GM23338 (cell line): ENCODE data around the gene NOSIP. TPM values are rescaled to one million over a fixed set of nuclear protein-coding genes. Genes with fewer than 3 reads are reported as not detected.

ENCODE experiments used
- ATAC-seq: fragments of 200-7000 bp; cut with Tn5 transposase; 3 replicates; pipeline ENCODE4 v1.9.1; 2020
- DNase-seq: peaks from one replicate; pipeline ENCODE4 v3.0.0-alpha.2; 2015; ENCODE audit warnings: low spot score
- H2AFZ ChIP-seq: fragments of 200-600 bp; sonication (generic); 2 replicates; pipeline ENCODE4 v1.8.0; 2016; ENCODE audit warnings: antibody characterized with exemption, mild to moderate bottlenecking, moderate library complexity
- H3F3A ChIP-seq: fragments of 200-600 bp; sonication (generic); replicated peaks from 2 replicates; pipeline ENCODE4 v1.8.0; 2017; ENCODE audit warnings: antibody characterized with exemption, mixed run types, low read depth
- H3K27ac ChIP-seq: fragments of 200-600 bp; sonication (generic); 2 replicates; pipeline ENCODE4 v1.6.1; 2016; ENCODE audit warnings: low read depth
- H3K27me3 ChIP-seq: fragments of 200-600 bp; sonication (generic); 2 replicates; pipeline ENCODE4 v1.8.0; 2016; ENCODE audit warnings: mild to moderate bottlenecking, mixed run types, moderate library complexity; ENCODE audit not compliant: insufficient read depth
- H3K36me3 ChIP-seq: fragments of 200-600 bp; sonication (generic); 2 replicates; pipeline ENCODE4 v1.8.0; 2016; ENCODE audit warnings: mild to moderate bottlenecking; ENCODE audit not compliant: insufficient read depth
- H3K4me1 ChIP-seq: fragments of 200-600 bp; sonication (generic); 2 replicates; pipeline ENCODE4 v1.8.0; 2016; ENCODE audit warnings: mild to moderate bottlenecking, moderate library complexity; ENCODE audit not compliant: insufficient read depth
- H3K4me2 ChIP-seq: fragments of 200-600 bp; sonication (generic); 2 replicates; pipeline ENCODE4 v1.7.1; 2017; ENCODE audit warnings: mixed run types
- H3K4me3 ChIP-seq: fragments of 200-600 bp; sonication (generic); 2 replicates; pipeline ENCODE4 v1.6.1; 2016; ENCODE audit warnings: mixed run types
- H3K79me2 ChIP-seq: fragments of 200-600 bp; sonication (generic); replicated peaks from 2 replicates; pipeline ENCODE4 v1.8.0; 2017; ENCODE audit warnings: mild to moderate bottlenecking; ENCODE audit not compliant: insufficient read depth
- H3K9me2 ChIP-seq: fragments of 200-600 bp; sonication (generic); 2 replicates; pipeline ENCODE4 v1.8.0; 2017; ENCODE audit not compliant: insufficient read depth
- H4K20me1 ChIP-seq: fragments of 200-600 bp; sonication (generic); replicated peaks from 2 replicates; pipeline ENCODE4 v1.8.0; 2017; ENCODE audit warnings: mild to moderate bottlenecking; ENCODE audit not compliant: insufficient read depth
- H3K27ac Mint-ChIP-seq: 2 replicates; pipeline ENCODE4 v1.8.0; 2020; ENCODE audit warnings: inconsistent platforms, mild to moderate bottlenecking, moderate library complexity, mixed read lengths
- H3K27me3 Mint-ChIP-seq: 3 replicates; pipeline ENCODE4 v1.8.0; 2022; ENCODE audit warnings: low read depth, mild to moderate bottlenecking, moderate library complexity, mixed read lengths, inconsistent platforms; ENCODE audit not compliant: insufficient read depth, poor library complexity
- H3K36me3 Mint-ChIP-seq: 3 replicates; pipeline ENCODE4 v1.8.0; 2021; ENCODE audit warnings: low read depth, mild to moderate bottlenecking, inconsistent platforms, moderate library complexity, mixed read lengths
- H3K4me1 Mint-ChIP-seq: 3 replicates; pipeline ENCODE4 v1.8.0; 2020; ENCODE audit warnings: mild to moderate bottlenecking, inconsistent platforms, mixed read lengths
- H3K4me3 Mint-ChIP-seq: 3 replicates; pipeline ENCODE4 v1.8.0; 2021; ENCODE audit warnings: moderate library complexity, mild to moderate bottlenecking, inconsistent platforms, mixed read lengths
- H3K9me3 Mint-ChIP-seq: 3 replicates; pipeline ENCODE4 v1.8.0; 2020; ENCODE audit warnings: moderate library complexity, mild to moderate bottlenecking, inconsistent platforms, mixed read lengths
- CREB1 ChIP-seq: fragments of 250-450 bp; sonication (Bioruptor Pico); IDR thresholded peaks from 2 replicates; pipeline ENCODE4 v1.5.0; 2020; ENCODE audit warnings: low read depth, mild to moderate bottlenecking, moderate library complexity
- EZH2phosphoT487 ChIP-seq: fragments of 200-600 bp; sonication (generic); IDR thresholded peaks from one replicate; pipeline ENCODE4 v1.8.1; 2018; ENCODE audit warnings: antibody characterized with exemption; ENCODE audit not compliant: unreplicated experiment
- NANOG ChIP-seq: IDR thresholded peaks from 2 replicates; pipeline ENCODE4 v1.6.1; 2016; ENCODE audit warnings: antibody characterized with exemption, borderline replicate concordance
- ZNF331 ChIP-seq: fragments of 250-450 bp; sonication (Bioruptor Pico); IDR thresholded peaks from 2 replicates; pipeline ENCODE4 v1.5.0; 2020; ENCODE audit warnings: low read depth, mild to moderate bottlenecking, moderate library complexity
- polyA plus RNA-seq: library from polyadenylated mRNA; unstranded; fragments of >200 nt; fragmentation: Nextera tagmentation; extraction: Ambion mirVana; gene quantifications from 2 replicates; pipeline ENCODE4 v1.2.1, GENCODE V29; 2016
- total RNA-seq: library from RNA; depleted of rRNA; stranded (reverse); fragments of >200 nt; shearing (Covaris generic); gene quantifications from 2 replicates; pipeline ENCODE4 v1.2.3, GENCODE V29; 2014
- TF ChIP-seq, protein P1 (sequence below): fragments of 250-450 bp; sonication (Bioruptor Pico); IDR thresholded peaks from 2 replicates; pipeline ENCODE4 v1.5.0; 2020; ENCODE audit warnings: mild to moderate bottlenecking, moderate library complexity
- TF ChIP-seq, protein P2 (sequence below), 2 experiments: fragments of 200-600 bp in 1 of 2; sonication (generic) in 1 of 2; conservative IDR thresholded peaks; 2 replicates each; pipeline versions ENCODE4 v1.5.1 to v1.6.1; 2016 to 2017; ENCODE audit warnings: antibody characterized with exemption in 2 of 2, low read depth in 2 of 2, mild to moderate bottlenecking in 2 of 2, moderate library complexity in 1 of 2
- TF ChIP-seq, protein P3 (sequence below): IDR thresholded peaks from one replicate; pipeline ENCODE4 v1.6.1; 2018; ENCODE audit warnings: antibody characterized with exemption; ENCODE audit not compliant: unreplicated experiment

The NOSIP gene
- total and polyA plus RNA-seq, 2 experiments from 2014 or later = 88.5 to 143 TPM

DNA sequence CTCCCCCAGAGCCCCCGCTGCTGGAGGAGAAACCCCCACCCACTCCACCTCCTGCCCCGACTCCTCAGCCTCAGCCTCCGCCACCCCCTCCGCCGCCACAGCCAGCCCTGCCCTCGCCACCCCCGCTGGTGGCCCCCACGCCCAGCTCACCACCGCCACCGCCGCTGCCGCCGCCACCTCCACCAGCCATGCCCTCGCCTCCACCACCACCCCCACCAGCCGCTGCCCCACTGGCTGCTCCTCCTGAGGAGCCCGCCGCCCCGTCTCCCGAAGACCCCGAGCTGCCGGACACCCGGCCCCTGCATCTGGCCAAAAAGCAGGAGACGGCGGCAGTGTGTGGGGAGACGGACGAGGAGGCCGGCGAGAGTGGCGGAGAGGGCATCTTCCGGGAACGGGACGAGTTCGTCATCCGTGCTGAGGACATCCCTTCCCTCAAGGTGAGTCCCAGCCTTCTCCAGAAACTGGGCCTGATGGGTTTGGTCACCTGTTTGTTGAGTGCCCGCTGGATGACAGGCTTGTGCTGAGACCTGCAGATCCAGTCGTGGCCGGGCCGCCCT lies 21.2 kb upstream of the NOSIP start:
- ATAC-seq = no peak
- Histone ChIP-seq H3K27me3 (no peaks in the 10 kb centered on the region), H4K20me1 (peaks cover 36% of the 10 kb centered on the region), H2AFZ (no peak overlapping the region), H3F3A (peaks cover 33% of the 10 kb centered on the region), H3K79me2 (peaks cover 86% of the 10 kb centered on the region), H3K4me1 (no peaks in the 10 kb centered on the region), H3K9me2 (no peaks in the 10 kb centered on the region), H3K4me3 (no peak overlapping the region), H3K27ac (no peak overlapping the region), H3K36me3 (peaks cover 33% of the 10 kb centered on the region), H3K4me2 (no peak overlapping the region)
- TF ChIP-seq CREB1 (CRISPR knock-in tag) (no peak), EZH2phosphoT487 (no peak), NANOG (no peak), ZNF331 (CRISPR knock-in tag) (no peak)
- TF ChIP-seq, protein P1, sequence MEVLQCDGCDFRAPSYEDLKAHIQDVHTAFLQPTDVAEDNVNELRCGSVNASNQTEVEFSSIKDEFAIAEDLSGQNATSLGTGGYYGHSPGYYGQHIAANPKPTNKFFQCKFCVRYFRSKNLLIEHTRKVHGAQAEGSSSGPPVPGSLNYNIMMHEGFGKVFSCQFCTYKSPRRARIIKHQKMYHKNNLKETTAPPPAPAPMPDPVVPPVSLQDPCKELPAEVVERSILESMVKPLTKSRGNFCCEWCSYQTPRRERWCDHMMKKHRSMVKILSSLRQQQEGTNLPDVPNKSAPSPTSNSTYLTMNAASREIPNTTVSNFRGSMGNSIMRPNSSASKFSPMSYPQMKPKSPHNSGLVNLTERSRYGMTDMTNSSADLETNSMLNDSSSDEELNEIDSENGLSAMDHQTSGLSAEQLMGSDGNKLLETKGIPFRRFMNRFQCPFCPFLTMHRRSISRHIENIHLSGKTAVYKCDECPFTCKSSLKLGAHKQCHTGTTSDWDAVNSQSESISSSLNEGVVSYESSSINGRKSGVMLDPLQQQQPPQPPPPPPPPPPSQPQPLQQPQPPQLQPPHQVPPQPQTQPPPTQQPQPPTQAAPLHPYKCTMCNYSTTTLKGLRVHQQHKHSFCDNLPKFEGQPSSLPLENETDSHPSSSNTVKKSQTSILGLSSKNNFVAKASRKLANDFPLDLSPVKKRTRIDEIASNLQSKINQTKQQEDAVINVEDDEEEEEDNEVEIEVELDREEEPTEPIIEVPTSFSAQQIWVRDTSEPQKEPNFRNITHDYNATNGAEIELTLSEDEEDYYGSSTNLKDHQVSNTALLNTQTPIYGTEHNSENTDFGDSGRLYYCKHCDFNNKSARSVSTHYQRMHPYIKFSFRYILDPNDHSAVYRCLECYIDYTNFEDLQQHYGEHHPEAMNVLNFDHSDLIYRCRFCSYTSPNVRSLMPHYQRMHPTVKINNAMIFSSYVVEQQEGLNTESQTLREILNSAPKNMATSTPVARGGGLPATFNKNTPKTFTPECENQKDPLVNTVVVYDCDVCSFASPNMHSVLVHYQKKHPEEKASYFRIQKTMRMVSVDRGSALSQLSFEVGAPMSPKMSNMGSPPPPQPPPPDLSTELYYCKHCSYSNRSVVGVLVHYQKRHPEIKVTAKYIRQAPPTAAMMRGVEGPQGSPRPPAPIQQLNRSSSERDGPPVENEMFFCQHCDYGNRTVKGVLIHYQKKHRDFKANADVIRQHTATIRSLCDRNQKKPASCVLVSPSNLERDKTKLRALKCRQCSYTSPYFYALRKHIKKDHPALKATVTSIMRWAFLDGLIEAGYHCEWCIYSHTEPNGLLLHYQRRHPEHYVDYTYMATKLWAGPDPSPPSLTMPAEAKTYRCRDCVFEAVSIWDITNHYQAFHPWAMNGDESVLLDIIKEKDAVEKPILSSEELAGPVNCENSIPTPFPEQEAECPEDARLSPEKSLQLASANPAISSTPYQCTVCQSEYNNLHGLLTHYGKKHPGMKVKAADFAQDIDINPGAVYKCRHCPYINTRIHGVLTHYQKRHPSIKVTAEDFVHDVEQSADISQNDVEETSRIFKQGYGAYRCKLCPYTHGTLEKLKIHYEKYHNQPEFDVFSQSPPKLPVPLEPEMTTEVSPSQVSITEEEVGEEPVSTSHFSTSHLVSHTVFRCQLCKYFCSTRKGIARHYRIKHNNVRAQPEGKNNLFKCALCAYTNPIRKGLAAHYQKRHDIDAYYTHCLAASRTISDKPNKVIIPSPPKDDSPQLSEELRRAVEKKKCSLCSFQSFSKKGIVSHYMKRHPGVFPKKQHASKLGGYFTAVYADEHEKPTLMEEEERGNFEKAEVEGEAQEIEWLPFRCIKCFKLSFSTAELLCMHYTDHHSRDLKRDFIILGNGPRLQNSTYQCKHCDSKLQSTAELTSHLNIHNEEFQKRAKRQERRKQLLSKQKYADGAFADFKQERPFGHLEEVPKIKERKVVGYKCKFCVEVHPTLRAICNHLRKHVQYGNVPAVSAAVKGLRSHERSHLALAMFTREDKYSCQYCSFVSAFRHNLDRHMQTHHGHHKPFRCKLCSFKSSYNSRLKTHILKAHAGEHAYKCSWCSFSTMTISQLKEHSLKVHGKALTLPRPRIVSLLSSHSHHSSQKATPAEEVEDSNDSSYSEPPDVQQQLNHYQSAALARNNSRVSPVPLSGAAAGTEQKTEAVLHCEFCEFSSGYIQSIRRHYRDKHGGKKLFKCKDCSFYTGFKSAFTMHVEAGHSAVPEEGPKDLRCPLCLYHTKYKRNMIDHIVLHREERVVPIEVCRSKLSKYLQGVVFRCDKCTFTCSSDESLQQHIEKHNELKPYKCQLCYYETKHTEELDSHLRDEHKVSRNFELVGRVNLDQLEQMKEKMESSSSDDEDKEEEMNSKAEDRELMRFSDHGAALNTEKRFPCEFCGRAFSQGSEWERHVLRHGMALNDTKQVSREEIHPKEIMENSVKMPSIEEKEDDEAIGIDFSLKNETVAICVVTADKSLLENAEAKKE (CRISPR knock-in tag) = no peak
- TF ChIP-seq, protein P2, sequence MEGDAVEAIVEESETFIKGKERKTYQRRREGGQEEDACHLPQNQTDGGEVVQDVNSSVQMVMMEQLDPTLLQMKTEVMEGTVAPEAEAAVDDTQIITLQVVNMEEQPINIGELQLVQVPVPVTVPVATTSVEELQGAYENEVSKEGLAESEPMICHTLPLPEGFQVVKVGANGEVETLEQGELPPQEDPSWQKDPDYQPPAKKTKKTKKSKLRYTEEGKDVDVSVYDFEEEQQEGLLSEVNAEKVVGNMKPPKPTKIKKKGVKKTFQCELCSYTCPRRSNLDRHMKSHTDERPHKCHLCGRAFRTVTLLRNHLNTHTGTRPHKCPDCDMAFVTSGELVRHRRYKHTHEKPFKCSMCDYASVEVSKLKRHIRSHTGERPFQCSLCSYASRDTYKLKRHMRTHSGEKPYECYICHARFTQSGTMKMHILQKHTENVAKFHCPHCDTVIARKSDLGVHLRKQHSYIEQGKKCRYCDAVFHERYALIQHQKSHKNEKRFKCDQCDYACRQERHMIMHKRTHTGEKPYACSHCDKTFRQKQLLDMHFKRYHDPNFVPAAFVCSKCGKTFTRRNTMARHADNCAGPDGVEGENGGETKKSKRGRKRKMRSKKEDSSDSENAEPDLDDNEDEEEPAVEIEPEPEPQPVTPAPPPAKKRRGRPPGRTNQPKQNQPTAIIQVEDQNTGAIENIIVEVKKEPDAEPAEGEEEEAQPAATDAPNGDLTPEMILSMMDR (conservative IDR thresholded peaks at IDR 0.05; ENCODE audit: low read depth in 2 of 2) = no peak
- TF ChIP-seq, protein P3, sequence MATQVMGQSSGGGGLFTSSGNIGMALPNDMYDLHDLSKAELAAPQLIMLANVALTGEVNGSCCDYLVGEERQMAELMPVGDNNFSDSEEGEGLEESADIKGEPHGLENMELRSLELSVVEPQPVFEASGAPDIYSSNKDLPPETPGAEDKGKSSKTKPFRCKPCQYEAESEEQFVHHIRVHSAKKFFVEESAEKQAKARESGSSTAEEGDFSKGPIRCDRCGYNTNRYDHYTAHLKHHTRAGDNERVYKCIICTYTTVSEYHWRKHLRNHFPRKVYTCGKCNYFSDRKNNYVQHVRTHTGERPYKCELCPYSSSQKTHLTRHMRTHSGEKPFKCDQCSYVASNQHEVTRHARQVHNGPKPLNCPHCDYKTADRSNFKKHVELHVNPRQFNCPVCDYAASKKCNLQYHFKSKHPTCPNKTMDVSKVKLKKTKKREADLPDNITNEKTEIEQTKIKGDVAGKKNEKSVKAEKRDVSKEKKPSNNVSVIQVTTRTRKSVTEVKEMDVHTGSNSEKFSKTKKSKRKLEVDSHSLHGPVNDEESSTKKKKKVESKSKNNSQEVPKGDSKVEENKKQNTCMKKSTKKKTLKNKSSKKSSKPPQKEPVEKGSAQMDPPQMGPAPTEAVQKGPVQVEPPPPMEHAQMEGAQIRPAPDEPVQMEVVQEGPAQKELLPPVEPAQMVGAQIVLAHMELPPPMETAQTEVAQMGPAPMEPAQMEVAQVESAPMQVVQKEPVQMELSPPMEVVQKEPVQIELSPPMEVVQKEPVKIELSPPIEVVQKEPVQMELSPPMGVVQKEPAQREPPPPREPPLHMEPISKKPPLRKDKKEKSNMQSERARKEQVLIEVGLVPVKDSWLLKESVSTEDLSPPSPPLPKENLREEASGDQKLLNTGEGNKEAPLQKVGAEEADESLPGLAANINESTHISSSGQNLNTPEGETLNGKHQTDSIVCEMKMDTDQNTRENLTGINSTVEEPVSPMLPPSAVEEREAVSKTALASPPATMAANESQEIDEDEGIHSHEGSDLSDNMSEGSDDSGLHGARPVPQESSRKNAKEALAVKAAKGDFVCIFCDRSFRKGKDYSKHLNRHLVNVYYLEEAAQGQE = no peak
- peaks cover 23% of the 10 kb centered on the region for H3K27me3 Mint-ChIP-seq
- H3K9me3 Mint-ChIP-seq = no peaks in the 10 kb centered on the region
- no peaks in the 10 kb centered on the region for H3K4me1 Mint-ChIP-seq
- no peak overlapping the region for H3K4me3 Mint-ChIP-seq
- H3K36me3 Mint-ChIP-seq = peaks cover 76% of the 10 kb centered on the region
- H3K27ac Mint-ChIP-seq = no peak overlapping the region
- no peak for DNase-seq
